ENCODE results near the gene CCDC8. TPM values are rescaled to one million over a fixed set of nuclear protein-coding genes. Genes with fewer than 3 reads are reported as not detected.

Gene CCDC8
- total and polyA plus RNA-seq, 2 experiments from 2014 or later: 5.6 to 16.5 TPM

DNA sequence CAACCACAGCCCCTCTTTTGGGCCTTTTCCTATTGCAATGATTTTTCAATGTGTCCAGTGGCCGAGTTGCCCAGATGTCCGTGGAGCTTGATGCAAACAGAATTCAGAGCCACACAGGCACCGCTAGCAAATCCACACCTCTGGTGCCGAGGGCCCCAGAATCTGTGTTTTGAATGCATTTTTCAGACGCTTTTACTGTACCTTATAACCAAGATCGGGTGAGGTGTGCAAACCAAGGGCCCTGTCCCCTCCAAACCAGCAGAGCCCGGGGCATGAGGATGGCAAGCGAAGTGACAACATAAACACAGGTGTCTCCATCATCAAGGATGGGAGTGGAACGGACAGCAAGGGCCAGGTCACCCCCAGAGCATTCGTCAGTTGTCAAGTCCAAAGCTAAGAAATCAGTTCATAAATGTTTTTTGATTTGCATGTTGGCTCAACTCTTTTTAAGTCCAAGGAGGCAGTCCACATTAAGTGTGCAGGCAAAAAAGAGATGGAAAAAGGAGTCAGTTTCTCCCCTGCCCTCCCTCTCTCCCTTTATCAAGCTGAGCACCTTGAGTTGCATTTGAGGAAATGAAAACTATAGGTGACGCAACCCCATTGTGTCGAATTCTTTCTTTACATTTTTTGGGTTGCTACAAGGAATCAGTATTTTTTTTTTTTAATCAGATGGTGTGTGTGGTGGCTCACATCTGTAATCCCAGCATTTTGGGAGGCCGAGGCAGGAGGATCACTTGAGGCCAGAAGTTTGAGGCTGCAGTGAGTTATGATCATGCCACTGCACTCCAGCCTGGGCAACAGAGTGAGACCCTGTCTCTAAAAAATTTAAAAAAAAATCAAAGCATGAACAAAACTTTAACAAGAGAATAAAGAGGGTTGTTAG is 2.9 kb downstream of the CCDC8 start:
- H3K36me3 Mint-ChIP-seq (ENCODE audit: low read depth): peaks cover 19% of the 10 kb centered on the region
- H3K4me3 ChIP-seq: no peak overlapping the region
- TF ChIP-seq EZH2 (IDR thresholded peaks at IDR 0.05; ENCODE audit: low read depth, unreplicated experiment): no peak
- peaks cover 3% of the 10 kb centered on the region; the same call in 2 of the 3 replicates for H3K9me3 Mint-ChIP-seq
- H3K4me1 ChIP-seq (ENCODE audit: insufficient read depth): peaks cover 39% of the 10 kb centered on the region
- H3K4me1 Mint-ChIP-seq: peaks cover 43% of the 10 kb centered on the region
- peaks cover 16% of the 10 kb centered on the region; the same call in 1 of the 2 replicates for H3F3A ChIP-seq (replicated peaks; ENCODE audit: low read depth)
- no peak overlapping the region; the same call in 1 of the 2 replicates for H3K27ac Mint-ChIP-seq
- no peak overlapping the region for H2AFZ ChIP-seq
- no peaks in the 10 kb centered on the region for H3K36me3 ChIP-seq (ENCODE audit: insufficient read depth)
- H3K27me3 Mint-ChIP-seq (ENCODE audit: insufficient read depth, low read depth, poor library complexity): peaks cover 48% of the 10 kb centered on the region
- peak overlapping the region; percentile 47; the same call in 2 of the 3 replicates for H3K4me3 Mint-ChIP-seq
- peaks cover 28% of the 10 kb centered on the region for H3K79me2 ChIP-seq (replicated peaks; ENCODE audit: insufficient read depth)
- H3K27me3 ChIP-seq (ENCODE audit: insufficient read depth): peaks cover 55% of the 10 kb centered on the region
- no peak overlapping the region for H3K27ac ChIP-seq (ENCODE audit: low read depth)
- no peak overlapping the region for H3K4me2 ChIP-seq
- ATAC-seq (no peak), DNase-seq (ENCODE audit: low spot score) (no peak)
- H4K20me1 ChIP-seq (replicated peaks; ENCODE audit: insufficient read depth): peaks cover 16% of the 10 kb centered on the region
- H3K9me2 ChIP-seq (ENCODE audit: insufficient read depth): no peaks in the 10 kb centered on the region

DNA sequence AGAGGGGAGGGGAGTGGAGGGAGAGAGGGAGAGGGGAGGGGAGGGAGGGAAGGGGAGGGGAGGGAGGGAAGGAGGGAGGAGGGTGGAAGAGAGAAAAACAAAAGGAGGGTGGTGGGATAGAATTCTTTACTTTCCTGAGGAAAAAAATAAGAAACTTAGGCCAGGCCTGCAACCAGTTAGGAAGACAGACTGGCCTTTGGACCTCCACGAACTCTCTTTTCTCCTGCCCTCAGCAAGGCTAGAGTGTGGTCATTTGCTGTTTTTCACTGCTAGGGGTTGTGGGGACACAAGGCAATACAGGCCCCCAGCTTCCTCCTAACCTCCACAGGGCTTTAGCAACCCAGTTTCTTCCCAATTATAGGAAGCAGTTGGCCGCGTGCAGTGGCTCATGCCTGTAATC is 4.2 kb downstream of the CCDC8 start:
- peaks cover 31% of the 10 kb centered on the region for H3K4me1 ChIP-seq (ENCODE audit: insufficient read depth)
- H3K27ac ChIP-seq (ENCODE audit: low read depth): 0 out of 2 replicates have a peak overlapping the region, but pooled peaks have one; percentile 50
- peaks cover 45% of the 10 kb centered on the region for H3K4me1 Mint-ChIP-seq
- H3K27ac Mint-ChIP-seq: no peak overlapping the region
- no peak overlapping the region for H3K4me2 ChIP-seq
- H3K27me3 Mint-ChIP-seq (ENCODE audit: insufficient read depth, low read depth, poor library complexity): peaks cover 52% of the 10 kb centered on the region
- no peak for DNase-seq (ENCODE audit: low spot score)
- peaks cover 19% of the 10 kb centered on the region for H3K36me3 Mint-ChIP-seq (ENCODE audit: low read depth)
- no peaks in the 10 kb centered on the region for H3K9me2 ChIP-seq (ENCODE audit: insufficient read depth)
- H3K4me3 ChIP-seq: no peak overlapping the region
- H3K36me3 ChIP-seq (ENCODE audit: insufficient read depth): no peaks in the 10 kb centered on the region
- ATAC-seq: no peak
- peaks cover 3% of the 10 kb centered on the region; the same call in 2 of the 3 replicates for H3K9me3 Mint-ChIP-seq
- peaks cover 28% of the 10 kb centered on the region for H3K79me2 ChIP-seq (replicated peaks; ENCODE audit: insufficient read depth)
- peaks cover 55% of the 10 kb centered on the region for H3K27me3 ChIP-seq (ENCODE audit: insufficient read depth)
- H3F3A ChIP-seq (replicated peaks; ENCODE audit: low read depth): peaks cover 10% of the 10 kb centered on the region; the same call in 1 of the 2 replicates
- no peak overlapping the region for H2AFZ ChIP-seq
- H4K20me1 ChIP-seq (replicated peaks; ENCODE audit: insufficient read depth): peaks cover 16% of the 10 kb centered on the region
- H3K4me3 Mint-ChIP-seq: no peak overlapping the region
- TF ChIP-seq CREB1 (CRISPR knock-in tag; IDR thresholded peaks at IDR 0.05; ENCODE audit: low read depth) (no peak), ZNF114 (CRISPR knock-in tag; IDR thresholded peaks at IDR 0.05) (no peak), ZNF331 (CRISPR knock-in tag; IDR thresholded peaks at IDR 0.05; ENCODE audit: low read depth) (no peak), NANOG (IDR thresholded peaks at IDR 0.05; ENCODE audit: borderline replicate concordance) (no peak), JUNB (IDR thresholded peaks at IDR 0.05; ENCODE audit: unreplicated experiment) (no peak), STAT1 (IDR thresholded peaks at IDR 0.05; ENCODE audit: unreplicated experiment) (no peak)
- TF ChIP-seq, protein P1, sequence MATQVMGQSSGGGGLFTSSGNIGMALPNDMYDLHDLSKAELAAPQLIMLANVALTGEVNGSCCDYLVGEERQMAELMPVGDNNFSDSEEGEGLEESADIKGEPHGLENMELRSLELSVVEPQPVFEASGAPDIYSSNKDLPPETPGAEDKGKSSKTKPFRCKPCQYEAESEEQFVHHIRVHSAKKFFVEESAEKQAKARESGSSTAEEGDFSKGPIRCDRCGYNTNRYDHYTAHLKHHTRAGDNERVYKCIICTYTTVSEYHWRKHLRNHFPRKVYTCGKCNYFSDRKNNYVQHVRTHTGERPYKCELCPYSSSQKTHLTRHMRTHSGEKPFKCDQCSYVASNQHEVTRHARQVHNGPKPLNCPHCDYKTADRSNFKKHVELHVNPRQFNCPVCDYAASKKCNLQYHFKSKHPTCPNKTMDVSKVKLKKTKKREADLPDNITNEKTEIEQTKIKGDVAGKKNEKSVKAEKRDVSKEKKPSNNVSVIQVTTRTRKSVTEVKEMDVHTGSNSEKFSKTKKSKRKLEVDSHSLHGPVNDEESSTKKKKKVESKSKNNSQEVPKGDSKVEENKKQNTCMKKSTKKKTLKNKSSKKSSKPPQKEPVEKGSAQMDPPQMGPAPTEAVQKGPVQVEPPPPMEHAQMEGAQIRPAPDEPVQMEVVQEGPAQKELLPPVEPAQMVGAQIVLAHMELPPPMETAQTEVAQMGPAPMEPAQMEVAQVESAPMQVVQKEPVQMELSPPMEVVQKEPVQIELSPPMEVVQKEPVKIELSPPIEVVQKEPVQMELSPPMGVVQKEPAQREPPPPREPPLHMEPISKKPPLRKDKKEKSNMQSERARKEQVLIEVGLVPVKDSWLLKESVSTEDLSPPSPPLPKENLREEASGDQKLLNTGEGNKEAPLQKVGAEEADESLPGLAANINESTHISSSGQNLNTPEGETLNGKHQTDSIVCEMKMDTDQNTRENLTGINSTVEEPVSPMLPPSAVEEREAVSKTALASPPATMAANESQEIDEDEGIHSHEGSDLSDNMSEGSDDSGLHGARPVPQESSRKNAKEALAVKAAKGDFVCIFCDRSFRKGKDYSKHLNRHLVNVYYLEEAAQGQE (IDR thresholded peaks at IDR 0.05; ENCODE audit: unreplicated experiment): no peak
- TF ChIP-seq, protein P2, sequence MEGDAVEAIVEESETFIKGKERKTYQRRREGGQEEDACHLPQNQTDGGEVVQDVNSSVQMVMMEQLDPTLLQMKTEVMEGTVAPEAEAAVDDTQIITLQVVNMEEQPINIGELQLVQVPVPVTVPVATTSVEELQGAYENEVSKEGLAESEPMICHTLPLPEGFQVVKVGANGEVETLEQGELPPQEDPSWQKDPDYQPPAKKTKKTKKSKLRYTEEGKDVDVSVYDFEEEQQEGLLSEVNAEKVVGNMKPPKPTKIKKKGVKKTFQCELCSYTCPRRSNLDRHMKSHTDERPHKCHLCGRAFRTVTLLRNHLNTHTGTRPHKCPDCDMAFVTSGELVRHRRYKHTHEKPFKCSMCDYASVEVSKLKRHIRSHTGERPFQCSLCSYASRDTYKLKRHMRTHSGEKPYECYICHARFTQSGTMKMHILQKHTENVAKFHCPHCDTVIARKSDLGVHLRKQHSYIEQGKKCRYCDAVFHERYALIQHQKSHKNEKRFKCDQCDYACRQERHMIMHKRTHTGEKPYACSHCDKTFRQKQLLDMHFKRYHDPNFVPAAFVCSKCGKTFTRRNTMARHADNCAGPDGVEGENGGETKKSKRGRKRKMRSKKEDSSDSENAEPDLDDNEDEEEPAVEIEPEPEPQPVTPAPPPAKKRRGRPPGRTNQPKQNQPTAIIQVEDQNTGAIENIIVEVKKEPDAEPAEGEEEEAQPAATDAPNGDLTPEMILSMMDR (conservative IDR thresholded peaks at IDR 0.05; ENCODE audit: low read depth in 2 of 2): no peak
